HG03066 (cell line): ENCODE results near the gene FOXO3B.
A peak's percentile ranks its signal among the peaks of the same experiment; 100 is the strongest.
"Not testable (repeated sequence)": the region's sequence is repeated elsewhere in the genome, so short reads cannot be mapped to it uniquely, and the experiment has no call there.

Experiments used
- ATAC-seq: cut with Tn5 transposase; IDR thresholded peaks from one replicate; pipeline ENCODE4 v1.9.1; 2021; ENCODE audit warnings: low read depth; ENCODE audit not compliant: unreplicated experiment

The FOXO3B gene

DNA sequence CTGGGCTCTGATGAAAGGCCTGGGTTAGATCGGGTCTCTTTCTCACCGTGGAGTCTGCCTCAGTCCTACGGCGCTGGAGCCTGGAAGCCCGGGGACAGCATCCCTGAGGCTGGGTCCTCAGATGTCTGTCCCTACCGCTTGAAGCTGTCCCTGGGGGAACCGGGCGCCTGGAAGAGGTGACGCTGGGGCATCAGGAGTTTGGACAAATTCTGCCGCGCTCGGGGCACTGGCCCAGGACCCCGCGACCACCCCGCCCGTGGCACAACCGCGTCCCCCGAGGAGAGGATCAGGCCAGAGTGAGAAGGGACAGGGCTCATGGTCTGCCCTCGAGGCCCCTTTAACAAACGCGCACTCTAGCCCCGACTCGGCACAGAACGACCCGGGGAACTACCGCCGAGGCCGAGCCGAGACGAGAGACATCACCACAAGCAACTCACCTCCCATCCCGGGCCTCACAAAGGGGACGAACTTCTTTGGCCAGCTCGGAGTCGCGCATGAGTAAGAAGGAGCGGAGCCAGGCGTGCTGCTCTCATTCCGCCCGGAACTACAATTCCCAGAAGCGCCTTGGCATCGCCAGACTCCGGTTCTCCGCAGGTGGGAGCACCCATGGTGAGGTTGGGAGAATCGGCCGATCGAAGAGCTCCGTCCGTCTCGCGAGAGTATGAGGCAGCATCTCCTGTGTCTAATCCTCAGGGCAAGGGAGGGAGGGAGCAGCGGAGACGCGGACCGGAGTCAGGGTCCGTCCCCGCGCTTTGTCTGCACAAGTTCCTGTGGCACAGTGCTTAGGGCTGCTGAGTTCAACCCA, at the start of gene FOXO3B:
Gene FOXO3B (minus strand): TSS at position 548 of the 805 bp plus-strand sequence. CDS start 663 bp downstream, outside the sequence.
- peak; percentile 90 for ATAC-seq

DNA sequence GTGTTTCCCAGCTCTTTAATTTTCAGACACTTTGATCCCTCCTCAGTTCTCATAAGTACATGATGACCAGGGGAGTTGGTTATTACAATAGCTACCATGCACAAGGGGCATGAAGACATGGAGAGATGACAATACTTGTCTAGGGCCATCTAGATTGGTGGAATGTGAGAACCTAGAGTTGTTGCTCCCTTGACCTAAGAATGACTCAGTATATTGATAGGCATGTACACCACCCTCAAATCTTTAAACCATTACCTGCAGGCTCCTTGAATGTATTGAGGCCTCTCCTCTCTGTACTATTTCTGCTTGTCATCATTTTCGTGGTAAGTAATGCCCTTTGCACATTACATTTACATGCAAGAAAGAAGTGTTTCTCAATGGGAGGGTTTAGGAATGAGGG, 41.4 kb upstream of the FOXO3B start:
- ATAC-seq, result not testable (repeated sequence)

- ATAC-seq, result not testable (repeated sequence)
These were observed 40.5 kb upstream of the FOXO3B start for GRCh38 chr17:18722612-18723011.

GRCh38 chr17:18721775-18722547, 39.8 kb upstream of the FOXO3B start:
- not testable (repeated sequence) for ATAC-seq

DNA sequence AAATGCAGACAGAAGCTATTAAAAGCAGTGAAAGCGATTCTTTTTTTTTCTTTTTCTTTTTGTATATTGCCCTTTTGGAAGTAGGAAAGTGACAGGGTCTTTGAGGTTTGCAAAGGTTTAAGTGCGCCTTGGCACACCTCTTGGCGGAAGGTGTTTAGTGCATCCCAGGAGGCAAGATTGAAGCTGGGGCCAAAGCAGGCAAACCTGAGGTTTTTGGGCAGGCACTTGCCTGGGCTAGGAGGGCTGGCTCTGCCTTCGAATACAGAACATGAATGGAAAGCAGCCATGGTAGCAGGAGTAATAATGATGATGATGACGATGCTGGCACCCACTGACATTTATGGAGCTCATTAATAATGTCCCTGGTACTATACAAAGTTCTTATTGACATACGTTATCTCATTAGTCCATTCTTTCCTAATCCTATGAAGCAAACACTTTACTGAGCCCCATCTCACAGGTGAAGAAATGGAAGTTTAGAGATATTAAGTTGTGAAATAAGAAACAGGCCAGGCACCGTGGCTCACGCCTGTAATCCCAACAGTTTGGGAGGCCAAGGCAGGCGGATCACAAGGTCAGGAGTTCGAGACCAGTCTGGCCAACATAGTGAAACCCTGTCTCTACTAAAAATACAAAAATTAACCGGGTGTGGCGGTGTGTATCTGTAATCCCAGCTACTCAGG, 37.5 kb upstream of the FOXO3B start:
- not testable (repeated sequence) for ATAC-seq

DNA sequence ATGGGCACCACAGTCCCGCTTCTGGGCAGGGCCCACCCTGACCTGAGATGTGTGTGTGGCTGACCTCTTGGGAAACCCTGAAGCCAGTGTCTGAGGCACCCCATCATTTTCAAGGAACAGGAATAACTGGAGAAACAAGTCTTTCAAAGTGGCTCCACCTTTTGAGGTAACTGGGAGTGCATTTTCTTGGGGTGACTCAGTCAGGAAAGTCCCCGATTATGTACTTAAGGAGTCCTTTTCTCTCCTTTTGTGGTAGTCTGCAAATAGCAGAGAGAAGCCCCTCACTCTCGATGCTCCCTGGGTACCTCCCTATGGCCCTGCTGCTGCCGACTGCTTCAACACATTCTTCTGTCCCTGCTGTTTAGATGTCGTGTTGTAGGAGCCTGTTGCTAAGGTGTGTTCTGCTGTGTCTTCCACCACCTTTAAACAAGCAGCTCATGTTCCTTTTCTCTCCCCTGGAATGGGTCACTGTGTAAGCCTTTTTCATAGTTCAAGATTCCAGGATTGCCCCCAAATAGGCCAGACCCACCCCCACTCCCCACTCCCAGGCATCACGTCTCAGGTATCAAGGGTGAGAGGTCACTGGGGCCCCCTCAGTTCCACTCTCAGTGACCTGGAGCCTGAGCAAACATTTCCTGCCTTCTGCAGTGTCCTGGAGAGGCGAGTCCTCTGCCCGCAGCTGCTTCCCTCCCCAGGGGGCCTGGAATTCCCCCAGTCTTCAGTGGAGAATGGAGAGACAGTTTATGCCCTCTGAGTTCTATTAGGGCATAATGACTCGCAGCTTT, 36.7 kb upstream of the FOXO3B start:
- ATAC-seq, result not testable (repeated sequence)

DNA sequence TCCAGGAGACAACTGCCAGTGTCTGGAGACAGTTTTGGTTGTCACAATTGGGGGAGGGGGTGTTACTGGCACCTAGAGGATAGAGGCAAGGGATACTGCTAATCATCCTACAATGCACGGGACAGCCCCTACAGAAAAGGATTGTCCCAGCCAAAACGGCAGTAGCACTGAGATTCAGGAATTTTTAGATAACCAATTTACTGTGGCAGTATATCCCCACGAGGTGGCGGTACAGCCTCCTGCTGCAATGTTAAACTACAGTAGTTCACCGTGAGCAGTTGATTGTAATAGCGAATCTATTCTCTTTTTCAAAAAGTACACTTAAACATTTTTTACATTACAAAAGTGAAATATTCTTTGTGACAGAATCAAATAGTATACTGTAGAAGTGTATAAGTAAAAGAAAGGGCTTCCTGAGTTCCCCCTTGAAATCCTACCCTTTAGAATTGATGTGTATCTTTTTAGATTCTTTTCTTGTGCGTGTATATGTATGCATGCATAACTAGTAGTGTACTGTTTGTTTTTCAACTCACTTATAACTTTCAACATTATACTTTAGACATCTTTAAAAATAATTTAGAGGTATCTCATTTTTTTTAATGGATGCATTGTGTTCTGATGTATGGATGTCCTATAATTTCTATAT, 30.4 kb upstream of the FOXO3B start:
- not testable (repeated sequence) for ATAC-seq

DNA sequence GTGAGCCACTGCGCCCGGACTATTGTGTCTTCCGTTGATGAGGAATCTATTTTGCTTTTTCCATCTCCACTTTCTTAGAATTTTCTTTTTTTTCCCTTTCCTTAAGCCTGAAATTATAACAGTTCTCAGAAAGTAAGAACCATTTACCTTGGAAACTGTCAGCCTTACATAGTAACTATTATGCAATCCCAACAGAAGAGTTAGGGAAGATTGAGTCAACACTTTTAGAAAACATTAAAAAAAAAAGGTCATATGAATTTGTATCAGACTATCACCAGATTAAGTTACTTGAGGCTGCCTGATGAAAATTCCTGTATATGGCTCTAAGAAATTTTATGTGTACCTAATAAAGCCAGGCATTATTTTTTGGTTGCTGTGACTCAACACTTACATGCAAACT, 26.1 kb upstream of the FOXO3B start:
- not testable (repeated sequence) for ATAC-seq

GRCh38 chr17:18705955-18706354, 23.8 kb upstream of the FOXO3B start:
- not testable (repeated sequence) for ATAC-seq

DNA sequence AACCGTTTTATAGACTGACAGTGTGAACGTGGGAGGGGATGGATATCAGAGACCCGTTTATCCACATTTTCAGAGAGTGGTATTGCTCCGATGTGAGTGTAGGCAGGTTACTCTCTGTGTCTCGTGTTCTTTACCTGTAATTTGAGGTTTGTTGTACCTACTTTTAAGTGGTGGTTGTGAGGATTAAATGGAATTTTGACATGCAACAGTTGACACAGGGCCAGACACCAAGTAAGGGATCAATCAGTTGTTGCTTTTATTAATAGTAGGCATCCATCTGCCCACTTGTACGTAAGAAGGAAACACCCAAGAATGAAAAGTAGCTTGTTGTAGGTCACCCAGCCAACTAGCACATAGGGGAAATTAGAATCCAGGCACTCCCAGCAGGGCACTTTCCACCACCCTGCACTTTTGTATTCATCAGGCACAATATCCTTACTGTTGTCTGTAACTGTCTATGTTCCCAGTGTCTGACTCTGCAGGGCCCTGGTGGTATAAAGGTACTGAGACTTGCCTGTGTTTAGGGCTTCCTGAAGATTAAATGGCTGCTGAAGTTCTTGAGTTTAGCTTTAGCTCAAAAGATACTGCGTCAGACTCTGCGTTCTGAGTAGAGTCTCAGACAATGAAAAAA, 16.5 kb upstream of the FOXO3B start:
- ATAC-seq, result not testable (repeated sequence)

DNA sequence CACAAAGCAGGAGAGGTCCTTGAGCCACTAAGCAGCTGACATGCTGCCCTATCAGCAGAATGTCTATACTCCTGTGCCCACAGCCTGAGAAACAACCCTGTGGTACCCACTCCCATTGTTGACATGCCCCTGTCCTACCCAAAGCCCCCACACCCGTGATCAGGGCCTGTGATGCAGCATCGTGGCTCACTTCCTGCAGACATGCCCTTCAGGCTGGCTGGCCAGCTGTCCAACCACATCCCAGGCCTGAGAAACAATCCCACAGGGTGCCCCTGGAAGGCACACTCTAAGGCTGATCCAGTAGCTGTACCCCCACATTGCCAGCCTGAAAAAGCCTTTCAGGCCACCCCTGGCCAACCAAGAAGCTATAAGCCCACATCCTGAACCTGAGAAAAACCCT, 13.0 kb upstream of the FOXO3B start:
- not testable (repeated sequence) for ATAC-seq

DNA sequence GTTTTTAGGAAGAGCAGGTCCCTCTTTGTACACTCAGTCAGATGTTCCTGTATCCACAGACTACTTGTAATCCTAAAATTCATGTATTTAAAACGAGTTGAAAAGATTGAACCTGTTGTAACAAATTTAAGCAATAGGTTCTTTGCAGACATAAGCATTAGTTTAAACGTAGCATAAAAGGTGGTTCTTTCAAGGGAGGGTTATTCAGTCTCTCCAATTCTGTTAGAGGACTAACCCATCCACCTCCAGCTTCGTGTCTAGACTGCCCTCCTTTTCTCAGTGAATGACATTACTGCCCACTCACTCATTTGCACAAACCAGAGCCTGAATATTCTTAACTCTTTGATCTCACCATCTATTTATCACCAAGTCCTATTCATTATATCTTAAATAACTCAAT, 554 bp upstream of the FOXO3B start:
- not testable (repeated sequence) for ATAC-seq

GRCh38 chr17:18677381-18677780, 4.7 kb downstream of the FOXO3B start:
- ATAC-seq, result not testable (repeated sequence)

DNA sequence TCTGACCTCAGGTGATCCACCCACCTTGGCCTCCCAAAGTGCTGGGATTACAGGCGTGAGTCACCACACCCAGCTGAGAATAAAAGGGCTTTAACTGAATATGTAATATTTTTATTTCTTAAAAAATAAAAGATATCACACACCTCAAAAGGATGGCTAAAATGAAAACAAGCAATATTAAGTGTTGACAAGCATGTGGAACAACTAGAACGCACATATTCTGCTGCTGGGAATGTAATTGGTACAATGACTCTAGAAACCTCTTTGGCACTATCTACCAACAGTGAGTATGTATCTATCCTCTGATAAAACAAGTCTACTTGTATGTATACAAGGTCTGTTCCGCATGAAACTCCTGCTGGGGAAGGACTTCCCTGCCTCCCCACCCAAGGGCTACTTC, 5.2 kb downstream of the FOXO3B start:
- ATAC-seq, result not testable (repeated sequence)

- not testable (repeated sequence) for ATAC-seq
These were observed 9.5 kb downstream of the FOXO3B start for GRCh38 chr17:18672395-18673227.

- not testable (repeated sequence) for ATAC-seq
These were observed 13.5 kb downstream of the FOXO3B start for GRCh38 chr17:18668625-18669024.

DNA sequence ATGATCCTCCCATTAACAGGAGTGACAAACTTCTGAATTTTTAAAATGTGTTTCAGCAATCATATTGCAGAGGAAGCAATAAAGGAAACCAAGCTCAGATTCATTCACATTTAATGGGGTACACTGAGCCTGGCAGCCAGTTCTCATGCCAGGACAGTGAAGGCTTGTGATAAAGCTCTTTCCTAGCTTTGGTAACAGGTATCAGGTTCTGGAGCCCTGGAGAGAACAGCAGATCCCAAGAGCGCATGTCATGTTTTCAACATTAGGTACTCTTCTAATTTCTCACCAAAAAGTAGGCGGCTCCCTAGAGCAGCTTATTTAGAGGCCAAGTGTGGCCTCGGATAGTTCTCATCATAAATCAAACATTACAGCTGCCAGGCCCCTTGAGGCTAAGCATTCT, 14.6 kb downstream of the FOXO3B start:
- not testable (repeated sequence) for ATAC-seq

DNA sequence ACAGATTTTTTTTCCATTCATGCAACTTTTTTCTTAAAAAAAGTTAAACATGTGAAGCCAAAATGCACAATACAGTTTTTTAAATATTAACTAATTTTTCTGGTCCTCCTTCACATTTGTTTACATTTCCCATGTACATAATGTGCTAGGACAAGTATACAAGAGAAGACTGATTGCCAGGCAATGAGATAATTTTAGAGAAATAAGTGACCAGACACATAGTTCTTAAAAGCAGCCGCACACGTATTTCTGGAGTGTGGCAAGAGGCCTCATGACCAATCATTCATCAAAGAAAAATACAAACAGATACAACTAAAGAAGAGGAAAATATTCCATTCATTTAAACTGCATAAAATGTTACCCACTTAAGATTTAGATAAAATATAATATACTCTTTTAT, 15.8 kb downstream of the FOXO3B start:
- not testable (repeated sequence) for ATAC-seq
